Stimulated activated CD4-positive, alpha-beta T cell treated with anti-CD3 and anti-CD28 coated beads, Interleukin-4, amount 100 ng/mL, for 4 hours (primary cell): ENCODE data around the gene CHD5.

Experiments used
- DNase-seq, 2 experiments: peaks; one replicate each; pipeline ENCODE4 v3.0.0-alpha.2; 2020

Gene CHD5

GRCh38 chr1:6200188-6200809, 20.2 kb upstream of the CHD5 start:
- DNase-seq: no peak

- DNase-seq: peak; percentile 93 to 98
Measured at GRCh38 chr1:6199298-6200187, 19.4 kb upstream of the CHD5 start, which contains the start of gene RPL22. Gene RPL22, minus strand, starts transcription at chr1:6199595. Its CDS starts 22 bp downstream, at chr1:6199573.

- peak in 1 of 2 experiments; percentile 25 for DNase-seq
Measured at GRCh38 chr1:6198646-6199297, 18.7 kb upstream of the CHD5 start.

- DNase-seq: no peak
Measured at GRCh38 chr1:6197746-6198427, 17.8 kb upstream of the CHD5 start.

GRCh38 chr1:6191968-6192367, 11.8 kb upstream of the CHD5 start:
- DNase-seq: no peak

GRCh38 chr1:6188466-6188865, 8.3 kb upstream of the CHD5 start:
- DNase-seq: no peak

- no peak for DNase-seq
Measured at GRCh38 chr1:6185635-6186382, 5.7 kb upstream of the CHD5 start.

- no peak for DNase-seq
Measured at GRCh38 chr1:6185151-6185550, 5.0 kb upstream of the CHD5 start.

- DNase-seq: no peak
Measured at GRCh38 chr1:6184083-6184783, 4.1 kb upstream of the CHD5 start.

- DNase-seq: no peak
Measured at GRCh38 chr1:6183520-6183989, 3.4 kb upstream of the CHD5 start.

GRCh38 chr1:6181347-6181770, 1.2 kb upstream of the CHD5 start:
- no peak for DNase-seq

- no peak for DNase-seq
Measured at GRCh38 chr1:6180707-6181311, 688 bp upstream of the CHD5 start.

- DNase-seq: no peak
Measured at GRCh38 chr1:6179564-6180175, 451 bp downstream of the CHD5 start.

- no peak for DNase-seq
Measured at GRCh38 chr1:6178751-6179563, 1.2 kb downstream of the CHD5 start.

GRCh38 chr1:6177681-6178380, 2.3 kb downstream of the CHD5 start:
- DNase-seq: no peak

- no peak for DNase-seq
Measured at GRCh38 chr1:6176779-6177178, 3.3 kb downstream of the CHD5 start.

- no peak for DNase-seq
Measured at GRCh38 chr1:6175411-6175828, 4.7 kb downstream of the CHD5 start.

GRCh38 chr1:6174621-6175410, 5.3 kb downstream of the CHD5 start:
- DNase-seq: no peak
